Stimulated activated CD4-positive, alpha-beta T cell treated with anti-CD3 and anti-CD28 coated beads, Interleukin-4, amount 100 ng/mL, for 4 hours (primary cell): ENCODE results near the gene AGPAT2.

Source experiments
- DNase-seq, 2 experiments: peaks; one replicate each; pipeline ENCODE4 v3.0.0-alpha.2; 2020

AGPAT2 gene

GRCh38 chr9:136624184-136624951 lies 62.9 kb downstream of the AGPAT2 start:
- no peak for DNase-seq

- DNase-seq, result no peak
These were observed 63.4 kb downstream of the AGPAT2 start for GRCh38 chr9:136623842-136624183.
